ENCODE data around the gene RPL38.

GRCh38 chr17:74241431-74241830 lies 38.0 kb downstream of the RPL38 start:
- TF ChIP-seq CTCF (IDR thresholded peaks at IDR 0.05; ENCODE audit: low read depth, low read length, poor library complexity, severe bottlenecking) (no peak), EZH2phosphoT487 (IDR thresholded peaks at IDR 0.05; ENCODE audit: borderline replicate concordance, low read length) (no peak)

Data from DOHH2 (cell line).